HEK293 (cell line): ENCODE data around the gene SMYD1.

Source experiments
- CTCF ChIA-PET: fragments of 350-600 bp; formaldehyde crosslinking; extraction: SDS; loops from one replicate; lab custom pipeline; 2021; ENCODE audit warnings: antibody characterized with exemption; lab: Yijun Ruan, JAX
- POLR2A ChIA-PET: fragments of 300-600 bp; formaldehyde crosslinking; extraction: SDS; loops from one replicate; lab custom pipeline; 2020; ENCODE audit warnings: antibody characterized with exemption, inconsistent platforms; lab: Yijun Ruan, JAX
- H3K27ac ChIP-seq: fragments of 200-500 bp; sonication (Bioruptor generic); 2 replicates; pipeline ENCODE4 v1.5.1; 2014; ENCODE audit warnings: low read depth, low read length, control low read depth, inconsistent platforms; ENCODE audit errors: extremely low read depth
- H3K36me3 ChIP-seq, 2 experiments: fragments of 200-500 bp in 1 of 2; sonication (Bioruptor generic) in 1 of 2; 1 replicate in 1 of 2; 2 replicates in 1 of 2; pipeline ENCODE4 v1.5.1; 2014 to 2017; ENCODE audit warnings: inconsistent platforms in 2 of 2, low read length in 2 of 2; ENCODE audit not compliant: control insufficient read depth in 2 of 2, insufficient read depth in 1 of 2
- H3K4me1 ChIP-seq: fragments of 200-500 bp; sonication (Bioruptor generic); 2 replicates; pipeline ENCODE4 v1.5.1; 2014; ENCODE audit warnings: mild to moderate bottlenecking, low read length, inconsistent platforms; ENCODE audit not compliant: control insufficient read depth, insufficient read depth
- H3K4me3 ChIP-seq: 2 replicates; pipeline ENCODE4 v1.5.1; 2011; ENCODE audit warnings: low read depth, mild to moderate bottlenecking, control low read depth, low read length, moderate library complexity
- H3K9me3 ChIP-seq: fragments of 200-500 bp; sonication (Bioruptor generic); 2 replicates; pipeline ENCODE4 v1.5.1; 2014; ENCODE audit warnings: low read depth, low read length, inconsistent platforms; ENCODE audit not compliant: control insufficient read depth, insufficient read depth
- FEZF1 ChIP-seq: fragments of 450-650 bp; formaldehyde crosslinking; IDR thresholded peaks from 2 replicates; pipeline ENCODE4 v1.5.1; 2016; ENCODE audit warnings: missing biosample characterization, missing genetic modification characterization
- KLF10 ChIP-seq: fragments of 450-650 bp; IDR thresholded peaks from 2 replicates; pipeline ENCODE4 v1.5.1; 2018; ENCODE audit warnings: missing biosample characterization, mild to moderate bottlenecking, missing genetic modification characterization
- KLF7 ChIP-seq: fragments of 450-650 bp; formaldehyde crosslinking; IDR thresholded peaks from 2 replicates; pipeline ENCODE4 v1.5.1; 2016; ENCODE audit warnings: missing biosample characterization, missing genetic modification characterization, borderline replicate concordance
- TRIM28 ChIP-seq: IDR thresholded peaks from 2 replicates; pipeline ENCODE4 v1.6.1; 2011; ENCODE audit warnings: low read length, control low read depth, borderline replicate concordance
- YY1 ChIP-seq: fragments of 450-650 bp; formaldehyde crosslinking; IDR thresholded peaks from 2 replicates; pipeline ENCODE4 v1.5.1; 2018; ENCODE audit warnings: missing biosample characterization, missing genetic modification characterization
- YY2 ChIP-seq: fragments of 450-650 bp; formaldehyde crosslinking; IDR thresholded peaks from 2 replicates; pipeline ENCODE4 v1.5.1; 2016; ENCODE audit warnings: missing biosample characterization, missing genetic modification characterization
- ZBTB8A ChIP-seq: fragments of 450-650 bp; formaldehyde crosslinking; IDR thresholded peaks from 2 replicates; pipeline ENCODE4 v1.5.1; 2016; ENCODE audit warnings: missing biosample characterization, missing genetic modification characterization
- ZEB2 ChIP-seq: fragments of 450-650 bp; formaldehyde crosslinking; IDR thresholded peaks from 2 replicates; pipeline ENCODE4 v1.5.1; 2016; ENCODE audit warnings: missing biosample characterization, missing genetic modification characterization
- ZFP69B ChIP-seq: fragments of 450-650 bp; formaldehyde crosslinking; IDR thresholded peaks from 2 replicates; pipeline ENCODE4 v1.5.1; 2016; ENCODE audit warnings: missing biosample characterization, missing genetic modification characterization
- ZNF114 ChIP-seq: fragments of 450-650 bp; formaldehyde crosslinking; IDR thresholded peaks from 2 replicates; pipeline ENCODE4 v1.5.0; 2017; ENCODE audit warnings: missing biosample characterization, missing genetic modification characterization
- ZNF23 ChIP-seq: fragments of 450-650 bp; formaldehyde crosslinking; IDR thresholded peaks from 2 replicates; pipeline ENCODE4 v1.5.1; 2016; ENCODE audit warnings: missing biosample characterization, missing genetic modification characterization, borderline replicate concordance
- ZNF24 ChIP-seq: fragments of 450-650 bp; formaldehyde crosslinking; IDR thresholded peaks from 2 replicates; pipeline ENCODE4 v1.5.1; 2016; ENCODE audit warnings: missing biosample characterization, missing genetic modification characterization
- ZNF335 ChIP-seq: fragments of 450-650 bp; formaldehyde crosslinking; conservative IDR thresholded peaks from 2 replicates; pipeline ENCODE4 v1.5.1; 2016; ENCODE audit warnings: missing biosample characterization, missing genetic modification characterization
- ZNF341 ChIP-seq: fragments of 450-650 bp; formaldehyde crosslinking; IDR thresholded peaks from 2 replicates; pipeline ENCODE4; 2016; ENCODE audit warnings: low read depth, missing biosample characterization, missing genetic modification characterization
- ZNF433 ChIP-seq: fragments of 450-650 bp; formaldehyde crosslinking; IDR thresholded peaks from 2 replicates; pipeline ENCODE4 v1.5.1; 2016; ENCODE audit warnings: missing biosample characterization, missing genetic modification characterization, low read depth
- ZNF529 ChIP-seq: fragments of 450-650 bp; formaldehyde crosslinking; IDR thresholded peaks from 2 replicates; pipeline ENCODE4 v1.5.1; 2017; ENCODE audit warnings: missing genetic modification characterization, missing biosample characterization; ENCODE audit not compliant: insufficient replicate concordance
- ZNF560 ChIP-seq: fragments of 450-650 bp; formaldehyde crosslinking; IDR thresholded peaks from 2 replicates; pipeline ENCODE4 v1.5.1; 2017; ENCODE audit warnings: missing biosample characterization, missing genetic modification characterization, borderline replicate concordance
- ZNF76 ChIP-seq: fragments of 450-650 bp; formaldehyde crosslinking; IDR thresholded peaks from 2 replicates; pipeline ENCODE4; 2016; ENCODE audit warnings: low read depth, missing biosample characterization, missing genetic modification characterization, borderline replicate concordance
- TF ChIP-seq, protein P1 (sequence below): sonication (generic); formaldehyde crosslinking; IDR thresholded peaks from 2 replicates; pipeline ENCODE4 v1.8.1; 2022; ENCODE audit warnings: mild to moderate bottlenecking, moderate library complexity, missing genetic modification reagents
- TF ChIP-seq, protein P2 (sequence below): fragments of 450-650 bp; formaldehyde crosslinking; IDR thresholded peaks from 2 replicates; pipeline ENCODE4 v1.5.1; 2016; ENCODE audit warnings: missing biosample characterization, missing genetic modification characterization, borderline replicate concordance
- TF ChIP-seq, protein P3 (sequence below): fragments of 450-650 bp; formaldehyde crosslinking; IDR thresholded peaks from 2 replicates; pipeline ENCODE4 v1.5.1; 2016; ENCODE audit warnings: missing biosample characterization, missing genetic modification characterization
- TF ChIP-seq, protein P4 (sequence below): fragments of 450-650 bp; formaldehyde crosslinking; IDR thresholded peaks from 2 replicates; pipeline ENCODE4 v1.5.1; 2016; ENCODE audit warnings: missing biosample characterization, missing genetic modification characterization
- TF ChIP-seq, protein P5 (sequence below): fragments of 450-650 bp; formaldehyde crosslinking; IDR thresholded peaks from 2 replicates; pipeline ENCODE4 v1.5.1; 2016; ENCODE audit warnings: missing biosample characterization, missing genetic modification characterization
- TF ChIP-seq, protein P6 (sequence below): fragments of 450-650 bp; formaldehyde crosslinking; IDR thresholded peaks from 2 replicates; pipeline ENCODE4; 2016; ENCODE audit warnings: missing biosample characterization, missing genetic modification characterization

SMYD1 gene

DNA sequence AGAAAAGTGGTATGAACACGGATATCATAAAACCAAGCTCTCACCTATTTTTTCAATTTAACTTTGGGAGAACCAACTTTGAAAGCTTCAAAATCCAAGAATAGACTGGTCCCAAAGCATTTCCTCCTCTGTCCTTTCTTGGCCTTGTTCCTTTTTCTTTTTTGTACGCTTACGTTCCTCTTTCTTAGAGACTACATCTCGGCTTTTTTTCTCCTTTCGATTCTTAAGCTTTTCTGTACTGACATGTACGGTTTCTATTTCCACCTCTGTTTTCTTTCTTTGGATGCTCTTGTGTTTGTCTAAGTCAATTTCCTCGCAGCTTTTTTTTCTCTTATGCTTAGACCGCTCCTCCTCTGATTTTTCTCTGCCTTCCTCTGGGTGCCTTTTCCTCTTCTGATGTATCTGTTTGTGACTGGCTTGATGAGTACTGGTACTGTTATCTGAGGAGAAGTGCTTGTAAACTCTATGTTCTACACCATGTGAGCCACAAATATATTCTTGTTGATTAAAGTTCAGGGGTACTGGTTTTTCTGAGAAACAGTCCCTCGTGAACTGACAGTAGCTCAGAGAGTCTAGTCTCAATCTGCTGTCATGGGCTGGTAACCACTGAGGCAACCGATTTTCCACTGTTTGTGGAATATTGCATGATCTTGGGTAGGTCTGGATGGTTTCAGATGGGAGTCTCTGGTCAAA, 39.8 kb upstream of the SMYD1 start:
- Histone ChIP-seq H3K4me3 (no peak overlapping the region), H3K27ac (no peak overlapping the region), H3K9me3 (no peaks in the 10 kb centered on the region), H3K36me3 (peaks cover 13 to 16% of the 10 kb centered on the region in 2 experiments), H3K4me1 (no peaks in the 10 kb centered on the region)
- CTCF ChIA-PET: interaction anchor here (0.6 kb wide), 1 partner anchor 802 kb away, joined by 3 read pairs; no protein-coding TSS in a partner anchor
- POLR2A ChIA-PET: no interaction called here
- TF ChIP-seq ZNF23 (tag by site-specific recombination): no peak
- TF ChIP-seq ZNF335: no peak
- TF ChIP-seq ZNF24: no peak
- TF ChIP-seq KLF10 (tag by site-specific recombination): no peak
- TF ChIP-seq, protein P1, sequence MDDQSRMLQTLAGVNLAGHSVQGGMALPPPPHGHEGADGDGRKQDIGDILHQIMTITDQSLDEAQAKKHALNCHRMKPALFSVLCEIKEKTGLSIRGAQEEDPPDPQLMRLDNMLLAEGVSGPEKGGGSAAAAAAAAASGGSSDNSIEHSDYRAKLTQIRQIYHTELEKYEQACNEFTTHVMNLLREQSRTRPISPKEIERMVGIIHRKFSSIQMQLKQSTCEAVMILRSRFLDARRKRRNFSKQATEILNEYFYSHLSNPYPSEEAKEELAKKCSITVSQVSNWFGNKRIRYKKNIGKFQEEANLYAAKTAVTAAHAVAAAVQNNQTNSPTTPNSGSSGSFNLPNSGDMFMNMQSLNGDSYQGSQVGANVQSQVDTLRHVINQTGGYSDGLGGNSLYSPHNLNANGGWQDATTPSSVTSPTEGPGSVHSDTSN (CRISPR knock-in tag): no peak
- no peak for TF ChIP-seq ZNF560 (tag by site-specific recombination)
- no peak for TF ChIP-seq TRIM28
- no peak for TF ChIP-seq ZFP69B
- TF ChIP-seq FEZF1 (tag by site-specific recombination): no peak
- TF ChIP-seq ZNF76 (tag by site-specific recombination): no peak
- TF ChIP-seq, protein P2, sequence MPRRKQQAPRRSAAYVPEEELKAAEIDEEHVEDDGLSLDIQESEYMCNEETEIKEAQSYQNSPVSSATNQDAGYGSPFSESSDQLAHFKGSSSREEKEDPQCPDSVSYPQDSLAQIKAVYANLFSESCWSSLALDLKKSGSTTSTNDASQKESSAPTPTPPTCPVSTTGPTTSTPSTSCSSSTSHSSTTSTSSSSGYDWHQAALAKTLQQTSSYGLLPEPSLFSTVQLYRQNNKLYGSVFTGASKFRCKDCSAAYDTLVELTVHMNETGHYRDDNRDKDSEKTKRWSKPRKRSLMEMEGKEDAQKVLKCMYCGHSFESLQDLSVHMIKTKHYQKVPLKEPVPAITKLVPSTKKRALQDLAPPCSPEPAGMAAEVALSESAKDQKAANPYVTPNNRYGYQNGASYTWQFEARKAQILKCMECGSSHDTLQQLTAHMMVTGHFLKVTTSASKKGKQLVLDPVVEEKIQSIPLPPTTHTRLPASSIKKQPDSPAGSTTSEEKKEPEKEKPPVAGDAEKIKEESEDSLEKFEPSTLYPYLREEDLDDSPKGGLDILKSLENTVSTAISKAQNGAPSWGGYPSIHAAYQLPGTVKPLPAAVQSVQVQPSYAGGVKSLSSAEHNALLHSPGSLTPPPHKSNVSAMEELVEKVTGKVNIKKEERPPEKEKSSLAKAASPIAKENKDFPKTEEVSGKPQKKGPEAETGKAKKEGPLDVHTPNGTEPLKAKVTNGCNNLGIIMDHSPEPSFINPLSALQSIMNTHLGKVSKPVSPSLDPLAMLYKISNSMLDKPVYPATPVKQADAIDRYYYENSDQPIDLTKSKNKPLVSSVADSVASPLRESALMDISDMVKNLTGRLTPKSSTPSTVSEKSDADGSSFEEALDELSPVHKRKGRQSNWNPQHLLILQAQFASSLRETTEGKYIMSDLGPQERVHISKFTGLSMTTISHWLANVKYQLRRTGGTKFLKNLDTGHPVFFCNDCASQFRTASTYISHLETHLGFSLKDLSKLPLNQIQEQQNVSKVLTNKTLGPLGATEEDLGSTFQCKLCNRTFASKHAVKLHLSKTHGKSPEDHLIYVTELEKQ (tag by site-specific recombination): no peak
- TF ChIP-seq ZBTB8A: no peak
- TF ChIP-seq KLF7 (tag by site-specific recombination): no peak

DNA sequence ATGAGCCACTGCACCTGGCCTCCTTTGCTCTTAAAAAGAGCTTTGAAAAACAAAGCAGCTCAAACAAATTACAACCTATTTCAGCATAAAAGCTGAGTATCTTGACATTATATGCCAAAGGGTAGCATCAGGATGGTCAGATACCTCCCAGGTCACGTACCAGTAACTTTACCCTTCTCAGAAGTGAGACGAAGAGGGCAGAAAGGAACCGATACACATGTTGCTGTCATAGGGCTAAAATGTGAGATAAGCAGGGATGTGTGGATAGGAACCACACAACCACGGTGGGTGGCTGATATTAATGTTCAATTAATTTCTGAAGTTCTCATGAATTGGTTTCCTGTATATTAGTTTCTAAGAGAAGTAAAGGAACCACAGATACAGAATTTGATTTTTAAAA, 38.7 kb upstream of the SMYD1 start:
- H3K27ac ChIP-seq: no peak overlapping the region
- ChIA-PET CTCF (no interaction called here), POLR2A (no interaction called here)
- no peaks in the 10 kb centered on the region for H3K4me1 ChIP-seq
- peaks cover 16 to 20% of the 10 kb centered on the region in 2 experiments for H3K36me3 ChIP-seq
- no peak overlapping the region for H3K4me3 ChIP-seq
- H3K9me3 ChIP-seq: no peaks in the 10 kb centered on the region
- TF ChIP-seq, protein P3, sequence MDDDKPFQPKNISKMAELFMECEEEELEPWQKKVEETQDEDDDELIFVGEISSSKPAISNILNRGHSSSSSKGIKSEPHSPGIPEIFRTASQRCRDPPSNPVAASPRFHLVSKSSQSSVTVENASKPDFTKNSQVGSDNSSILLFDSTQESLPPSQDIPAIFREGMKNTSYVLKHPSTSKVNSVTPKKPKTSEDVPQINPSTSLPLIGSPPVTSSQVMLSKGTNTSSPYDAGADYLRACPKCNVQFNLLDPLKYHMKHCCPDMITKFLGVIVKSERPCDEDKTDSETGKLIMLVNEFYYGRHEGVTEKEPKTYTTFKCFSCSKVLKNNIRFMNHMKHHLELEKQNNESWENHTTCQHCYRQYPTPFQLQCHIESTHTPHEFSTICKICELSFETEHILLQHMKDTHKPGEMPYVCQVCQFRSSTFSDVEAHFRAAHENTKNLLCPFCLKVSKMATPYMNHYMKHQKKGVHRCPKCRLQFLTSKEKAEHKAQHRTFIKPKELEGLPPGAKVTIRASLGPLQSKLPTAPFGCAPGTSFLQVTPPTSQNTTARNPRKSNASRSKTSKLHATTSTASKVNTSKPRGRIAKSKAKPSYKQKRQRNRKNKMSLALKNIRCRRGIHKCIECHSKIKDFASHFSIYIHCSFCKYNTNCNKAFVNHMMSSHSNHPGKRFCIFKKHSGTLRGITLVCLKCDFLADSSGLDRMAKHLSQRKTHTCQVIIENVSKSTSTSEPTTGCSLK (tag by site-specific recombination): no peak
- TF ChIP-seq ZNF529 (tag by site-specific recombination) (no peak), ZNF341 (no peak), YY2 (tag by site-specific recombination) (no peak), ZFP69B (no peak), ZEB2 (tag by site-specific recombination) (no peak), YY1 (tag by site-specific recombination) (no peak), ZNF433 (no peak), ZNF114 (tag by site-specific recombination) (no peak)
- TF ChIP-seq, protein P4, sequence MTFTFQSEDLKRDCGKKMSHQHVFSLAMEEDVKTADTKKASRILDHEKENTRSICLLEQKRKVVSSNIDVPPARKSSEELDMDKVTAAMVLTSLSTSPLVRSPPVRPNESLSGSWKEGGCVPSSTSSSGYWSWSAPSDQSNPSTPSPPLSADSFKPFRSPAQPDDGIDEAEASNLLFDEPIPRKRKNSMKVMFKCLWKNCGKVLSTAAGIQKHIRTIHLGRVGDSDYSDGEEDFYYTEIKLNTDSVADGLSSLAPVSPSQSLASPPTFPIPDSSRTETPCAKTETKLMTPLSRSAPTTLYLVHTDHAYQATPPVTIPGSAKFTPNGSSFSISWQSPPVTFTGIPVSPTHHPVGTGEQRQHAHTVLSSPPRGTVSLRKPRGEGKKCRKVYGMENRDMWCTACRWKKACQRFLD (tag by site-specific recombination): no peak
- TF ChIP-seq, protein P5, sequence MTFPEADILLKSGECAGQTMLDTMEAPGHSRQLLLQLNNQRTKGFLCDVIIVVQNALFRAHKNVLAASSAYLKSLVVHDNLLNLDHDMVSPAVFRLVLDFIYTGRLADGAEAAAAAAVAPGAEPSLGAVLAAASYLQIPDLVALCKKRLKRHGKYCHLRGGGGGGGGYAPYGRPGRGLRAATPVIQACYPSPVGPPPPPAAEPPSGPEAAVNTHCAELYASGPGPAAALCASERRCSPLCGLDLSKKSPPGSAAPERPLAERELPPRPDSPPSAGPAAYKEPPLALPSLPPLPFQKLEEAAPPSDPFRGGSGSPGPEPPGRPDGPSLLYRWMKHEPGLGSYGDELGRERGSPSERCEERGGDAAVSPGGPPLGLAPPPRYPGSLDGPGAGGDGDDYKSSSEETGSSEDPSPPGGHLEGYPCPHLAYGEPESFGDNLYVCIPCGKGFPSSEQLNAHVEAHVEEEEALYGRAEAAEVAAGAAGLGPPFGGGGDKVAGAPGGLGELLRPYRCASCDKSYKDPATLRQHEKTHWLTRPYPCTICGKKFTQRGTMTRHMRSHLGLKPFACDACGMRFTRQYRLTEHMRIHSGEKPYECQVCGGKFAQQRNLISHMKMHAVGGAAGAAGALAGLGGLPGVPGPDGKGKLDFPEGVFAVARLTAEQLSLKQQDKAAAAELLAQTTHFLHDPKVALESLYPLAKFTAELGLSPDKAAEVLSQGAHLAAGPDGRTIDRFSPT (tag by site-specific recombination): no peak
- TF ChIP-seq, protein P6, sequence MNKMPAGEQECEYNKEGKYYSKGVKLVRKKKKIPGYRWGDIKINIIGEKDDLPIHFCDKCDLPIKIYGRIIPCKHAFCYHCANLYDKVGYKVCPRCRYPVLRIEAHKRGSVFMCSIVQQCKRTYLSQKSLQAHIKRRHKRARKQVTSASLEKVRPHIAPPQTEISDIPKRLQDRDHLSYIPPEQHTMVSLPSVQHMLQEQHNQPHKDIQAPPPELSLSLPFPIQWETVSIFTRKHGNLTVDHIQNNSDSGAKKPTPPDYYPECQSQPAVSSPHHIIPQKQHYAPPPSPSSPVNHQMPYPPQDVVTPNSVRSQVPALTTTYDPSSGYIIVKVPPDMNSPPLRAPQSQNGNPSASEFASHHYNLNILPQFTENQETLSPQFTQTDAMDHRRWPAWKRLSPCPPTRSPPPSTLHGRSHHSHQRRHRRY: no peak
